ENCODE results near the gene MT1X. TPM values are rescaled to one million over a fixed set of nuclear protein-coding genes. Genes with fewer than 3 reads are reported as not detected.
A peak's percentile ranks its signal among the peaks of the same experiment; 100 is the strongest.

The MT1X gene
- total and polyA plus RNA-seq, 2 of the 13 experiments (the other 11 are each of a cell fraction or from before 2014, with no cell fraction given) = 19.7 to 288 TPM

- TF ChIP-seq, protein P1, sequence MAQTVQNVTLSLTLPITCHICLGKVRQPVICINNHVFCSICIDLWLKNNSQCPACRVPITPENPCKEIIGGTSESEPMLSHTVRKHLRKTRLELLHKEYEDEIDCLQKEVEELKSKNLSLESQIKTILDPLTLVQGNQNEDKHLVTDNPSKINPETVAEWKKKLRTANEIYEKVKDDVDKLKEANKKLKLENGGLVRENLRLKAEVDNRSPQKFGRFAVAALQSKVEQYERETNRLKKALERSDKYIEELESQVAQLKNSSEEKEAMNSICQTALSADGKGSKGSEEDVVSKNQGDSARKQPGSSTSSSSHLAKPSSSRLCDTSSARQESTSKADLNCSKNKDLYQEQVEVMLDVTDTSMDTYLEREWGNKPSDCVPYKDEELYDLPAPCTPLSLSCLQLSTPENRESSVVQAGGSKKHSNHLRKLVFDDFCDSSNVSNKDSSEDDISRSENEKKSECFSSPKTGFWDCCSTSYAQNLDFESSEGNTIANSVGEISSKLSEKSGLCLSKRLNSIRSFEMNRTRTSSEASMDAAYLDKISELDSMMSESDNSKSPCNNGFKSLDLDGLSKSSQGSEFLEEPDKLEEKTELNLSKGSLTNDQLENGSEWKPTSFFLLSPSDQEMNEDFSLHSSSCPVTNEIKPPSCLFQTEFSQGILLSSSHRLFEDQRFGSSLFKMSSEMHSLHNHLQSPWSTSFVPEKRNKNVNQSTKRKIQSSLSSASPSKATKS (CRISPR knock-in tag; IDR thresholded peaks at IDR 0.05) = no peak
- TF ChIP-seq ZNF251 (CRISPR knock-in tag; IDR thresholded peaks at IDR 0.05) = no peak
- TF ChIP-seq HMGXB4 (CRISPR knock-in tag; IDR thresholded peaks at IDR 0.05; ENCODE audit: borderline replicate concordance in 1 of 2, low read depth in 1 of 2) = peak in 1 of 2 experiments; percentile 59; a peak in 2 of 4 replicates
- TF ChIP-seq ZEB1 (IDR thresholded peaks at IDR 0.05; ENCODE audit: insufficient replicate concordance, low read depth) = no peak
- TF ChIP-seq ZNF296 (CRISPR knock-in tag; conservative IDR thresholded peaks at IDR 0.05) = peak; percentile 20; the same call in 1 of the 2 replicates
- TF ChIP-seq MAF1 (CRISPR knock-in tag; IDR thresholded peaks at IDR 0.05; ENCODE audit: borderline replicate concordance) = no peak
- TF ChIP-seq, protein P2, sequence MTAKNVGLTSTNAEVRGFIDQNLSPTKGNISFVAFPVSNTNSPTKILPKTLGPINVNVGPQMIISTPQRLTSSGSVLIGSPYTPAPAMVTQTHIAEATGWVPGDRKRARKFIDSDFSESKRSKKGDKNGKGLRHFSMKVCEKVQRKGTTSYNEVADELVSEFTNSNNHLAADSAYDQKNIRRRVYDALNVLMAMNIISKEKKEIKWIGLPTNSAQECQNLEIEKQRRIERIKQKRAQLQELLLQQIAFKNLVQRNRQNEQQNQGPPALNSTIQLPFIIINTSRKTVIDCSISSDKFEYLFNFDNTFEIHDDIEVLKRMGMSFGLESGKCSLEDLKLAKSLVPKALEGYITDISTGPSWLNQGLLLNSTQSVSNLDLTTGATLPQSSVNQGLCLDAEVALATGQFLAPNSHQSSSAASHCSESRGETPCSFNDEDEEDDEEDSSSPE (CRISPR knock-in tag; IDR thresholded peaks at IDR 0.05) = peak; percentile 77
- TF ChIP-seq, protein P3, sequence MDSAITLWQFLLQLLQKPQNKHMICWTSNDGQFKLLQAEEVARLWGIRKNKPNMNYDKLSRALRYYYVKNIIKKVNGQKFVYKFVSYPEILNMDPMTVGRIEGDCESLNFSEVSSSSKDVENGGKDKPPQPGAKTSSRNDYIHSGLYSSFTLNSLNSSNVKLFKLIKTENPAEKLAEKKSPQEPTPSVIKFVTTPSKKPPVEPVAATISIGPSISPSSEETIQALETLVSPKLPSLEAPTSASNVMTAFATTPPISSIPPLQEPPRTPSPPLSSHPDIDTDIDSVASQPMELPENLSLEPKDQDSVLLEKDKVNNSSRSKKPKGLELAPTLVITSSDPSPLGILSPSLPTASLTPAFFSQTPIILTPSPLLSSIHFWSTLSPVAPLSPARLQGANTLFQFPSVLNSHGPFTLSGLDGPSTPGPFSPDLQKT (CRISPR knock-in tag; IDR thresholded peaks at IDR 0.05; ENCODE audit: borderline replicate concordance) = no peak
- no peak for TF ChIP-seq CBX1 (IDR thresholded peaks at IDR 0.05; ENCODE audit: low read depth)
- no peak for TF ChIP-seq NCOA5 (CRISPR knock-in tag; IDR thresholded peaks at IDR 0.05)
- no peak for TF ChIP-seq ZNF646 (CRISPR knock-in tag; IDR thresholded peaks at IDR 0.05)
These were observed 24.5 kb upstream of the MT1X start, which contains the start of gene MT1F (continued) for GRCh38 chr16:56657555-56658326.

Data from HepG2 (cell line).